Activated CD8-positive, alpha-beta T cell treated with anti-CD3 and anti-CD28 coated beads for 36 hours (primary cell): Measurements from ENCODE around the gene CPSF4L. TPM values are rescaled to one million over a fixed set of nuclear protein-coding genes. Genes with fewer than 3 reads are reported as not detected.

Experiments used
- ATAC-seq: fragments of 200-7000 bp; cut with Tn5 transposase; one replicate; pipeline ENCODE4 v1.10.0; 2021; ENCODE audit warnings: mild to moderate bottlenecking, moderate library complexity
- CTCF ChIA-PET: fragments of 350-600 bp; sonication (Branson Sonifier 250); formaldehyde crosslinking; loops from one replicate; lab custom pipeline; 2021; ENCODE audit warnings: antibody characterized with exemption; lab: Charles Lee
- POLR2A ChIA-PET: fragments of 350-600 bp; sonication (Branson Sonifier 250); formaldehyde crosslinking; loops from one replicate; lab custom pipeline; 2021; ENCODE audit warnings: antibody characterized with exemption; lab: Charles Lee
- DNase-seq: peaks from one replicate; pipeline ENCODE4 v3.0.0-alpha.2; 2020
- H3K27ac Mint-ChIP-seq: one replicate; pipeline ENCODE4 v1.8.0; 2021; ENCODE audit warnings: mild to moderate bottlenecking, mixed read lengths
- H3K27me3 Mint-ChIP-seq: one replicate; pipeline ENCODE4 v1.8.0; 2021; ENCODE audit warnings: mixed read lengths
- H3K36me3 Mint-ChIP-seq: one replicate; pipeline ENCODE4 v1.8.0; 2021; ENCODE audit warnings: low read depth, mixed read lengths
- H3K4me1 Mint-ChIP-seq: one replicate; pipeline ENCODE4 v1.8.0; 2021; ENCODE audit warnings: low read depth, mixed read lengths
- H3K4me3 Mint-ChIP-seq: one replicate; pipeline ENCODE4 v1.8.0; 2021; ENCODE audit warnings: mild to moderate bottlenecking, moderate library complexity, mixed read lengths
- H3K9me3 Mint-ChIP-seq: one replicate; pipeline ENCODE4 v1.8.0; 2021; ENCODE audit warnings: mixed read lengths
- CTCF ChIP-seq: fragments of 200-600 bp; IDR thresholded peaks from one replicate; pipeline ENCODE4 v1.8.0; 2022; ENCODE audit warnings: antibody characterized with exemption, mild to moderate bottlenecking
- intact Hi-C: fragments of 100-400 bp; cut with micrococcal nuclease; formaldehyde crosslinking; loops from one replicate; pipeline ENCODE4 v1.10.0; 2022
- total RNA-seq, 2 experiments: library from RNA; stranded (reverse); gene quantifications; one replicate each; pipeline ENCODE4 v1.2.3, GENCODE V29; 2021

CPSF4L gene
- total RNA-seq, 2 experiments from 2014 or later = not detected

- DNase-seq = no peak
- Mint-ChIP-seq H3K36me3 (no peaks in the 10 kb centered on the region), H3K4me1 (no peaks in the 10 kb centered on the region), H3K27ac (no peak overlapping the region), H3K9me3 (no peaks in the 10 kb centered on the region), H3K27me3 (peaks cover 11% of the 10 kb centered on the region), H3K4me3 (no peak overlapping the region)
- no peak for TF ChIP-seq CTCF
- ChIA-PET POLR2A (no interaction called here), CTCF (interaction anchor here (1.8 kb wide), 1 partner anchor 8 kb away, joined by 6 read pairs; no protein-coding TSS in a partner anchor)
- intact Hi-C loops = no loop called here
- ATAC-seq = no peak
Measured at GRCh38 chr17:73302189-73302588, 40.5 kb upstream of the CPSF4L start.

- H3K9me3 Mint-ChIP-seq = no peaks in the 10 kb centered on the region
- H3K36me3 Mint-ChIP-seq = no peaks in the 10 kb centered on the region
- H3K4me1 Mint-ChIP-seq = no peaks in the 10 kb centered on the region
- no peak overlapping the region for H3K27ac Mint-ChIP-seq
- intact Hi-C loops = no loop called here
- no peak for DNase-seq
- peaks cover 11% of the 10 kb centered on the region for H3K27me3 Mint-ChIP-seq
- ChIA-PET POLR2A (no interaction called here), CTCF (interaction anchor here (1.8 kb wide), 1 partner anchor 9 kb away, joined by 6 read pairs; no protein-coding TSS in a partner anchor)
- no peak for TF ChIP-seq CTCF
- H3K4me3 Mint-ChIP-seq = no peak overlapping the region
- no peak for ATAC-seq
Measured at GRCh38 chr17:73301369-73301768, 39.7 kb upstream of the CPSF4L start.

GRCh38 chr17:73300392-73300791, 38.7 kb upstream of the CPSF4L start:
- no peaks in the 10 kb centered on the region for H3K36me3 Mint-ChIP-seq
- DNase-seq (no peak), ATAC-seq (no peak)
- no peak for TF ChIP-seq CTCF
- intact Hi-C loops = no loop called here
- H3K4me3 Mint-ChIP-seq = no peak overlapping the region
- H3K27me3 Mint-ChIP-seq = peaks cover 9% of the 10 kb centered on the region
- H3K27ac Mint-ChIP-seq = no peak overlapping the region
- no peaks in the 10 kb centered on the region for H3K4me1 Mint-ChIP-seq
- ChIA-PET POLR2A (no interaction called here), CTCF (interaction anchor here (3.0 kb wide), 1 partner anchor 69 kb away, joined by 11 read pairs; no protein-coding TSS in a partner anchor)
- no peaks in the 10 kb centered on the region for H3K9me3 Mint-ChIP-seq

- no peaks in the 10 kb centered on the region for H3K9me3 Mint-ChIP-seq
- ATAC-seq (no peak), DNase-seq (no peak)
- ChIA-PET CTCF (interaction anchor here (0.9 to 3.0 kb wide), 3 partner anchors 13 to 71 kb away, joined by 4 to 11 read pairs (median 4); no protein-coding TSS in a partner anchor), POLR2A (interaction anchor here (1.1 kb wide), 1 partner anchor 12 kb away, joined by 3 read pairs; no protein-coding TSS in a partner anchor)
- H3K27ac Mint-ChIP-seq = no peak overlapping the region
- TF ChIP-seq CTCF = no peak
- H3K36me3 Mint-ChIP-seq = no peaks in the 10 kb centered on the region
- intact Hi-C loops = no loop called here
- H3K4me3 Mint-ChIP-seq = no peak overlapping the region
- no peaks in the 10 kb centered on the region for H3K4me1 Mint-ChIP-seq
- H3K27me3 Mint-ChIP-seq = peaks cover 2% of the 10 kb centered on the region
Measured at GRCh38 chr17:73297934-73298861, 36.5 kb upstream of the CPSF4L start.

- peaks cover 4% of the 10 kb centered on the region for H3K27me3 Mint-ChIP-seq
- no peaks in the 10 kb centered on the region for H3K36me3 Mint-ChIP-seq
- DNase-seq = no peak
- intact Hi-C loops = no loop called here
- ChIA-PET CTCF (no interaction called here), POLR2A (no interaction called here)
- H3K9me3 Mint-ChIP-seq = no peaks in the 10 kb centered on the region
- no peak overlapping the region for H3K27ac Mint-ChIP-seq
- TF ChIP-seq CTCF = no peak
- peaks cover 10% of the 10 kb centered on the region for H3K4me1 Mint-ChIP-seq
- no peak for ATAC-seq
- H3K4me3 Mint-ChIP-seq = no peak overlapping the region
Measured at GRCh38 chr17:73293480-73293911, 31.8 kb upstream of the CPSF4L start.
